Measurements from ENCODE around the gene CTSD. TPM values are rescaled to one million over a fixed set of nuclear protein-coding genes. Genes with fewer than 3 reads are reported as not detected.

CTSD gene
- total RNA-seq, 1 experiment from 2014 or later: 559 TPM

Other genes starting within 250 kb of the CTSD start
- 0.45 and 3.2 TPM in 2 replicates for gene DUSP8, start 191.7 kb downstream of the CTSD start, total RNA-seq (2014; rRNA removed; shearing (Covaris generic))
- not detected in 2 replicates for gene KRTAP5-1, start 178.6 kb downstream of the CTSD start, total RNA-seq (2014; rRNA removed; shearing (Covaris generic))
- gene KRTAP5-2, start 165.6 kb downstream of the CTSD start, total RNA-seq (2014; rRNA removed; shearing (Covaris generic)): not detected in 2 replicates
- gene KRTAP5-3, start 155.5 kb downstream of the CTSD start, total RNA-seq (2014; rRNA removed; shearing (Covaris generic)): not detected in 2 replicates
- gene KRTAP5-4, start 141.8 kb downstream of the CTSD start, total RNA-seq (2014; rRNA removed; shearing (Covaris generic)): not detected in 2 replicates
- not detected in 2 replicates for gene KRTAP5-5, start 134.2 kb downstream of the CTSD start, total RNA-seq (2014; rRNA removed; shearing (Covaris generic))
- gene KRTAP5-6, start 66.7 kb downstream of the CTSD start, total RNA-seq (2014; rRNA removed; shearing (Covaris generic)): not detected in 2 replicates
- 1.4 and 2.0 TPM in 2 replicates for gene IFITM10, start 13.3 kb downstream of the CTSD start, total RNA-seq (2014; rRNA removed; shearing (Covaris generic))
- gene SYT8, start 71.1 kb upstream of the CTSD start, total RNA-seq (2014; rRNA removed; shearing (Covaris generic)): not detected in 2 replicates
- not detected in 2 replicates for gene TNNI2, start 75.1 kb upstream of the CTSD start, total RNA-seq (2014; rRNA removed; shearing (Covaris generic))
- gene LSP1, start 89.2 kb upstream of the CTSD start, total RNA-seq (2014; rRNA removed; shearing (Covaris generic)): 3.3 TPM in 2 replicates
- gene PRR33, start 128.0 kb upstream of the CTSD start, total RNA-seq (2014; rRNA removed; shearing (Covaris generic)): not detected in 2 replicates
- gene TNNT3, start 155.8 kb upstream of the CTSD start, total RNA-seq (2014; rRNA removed; shearing (Covaris generic)): not detected in 2 replicates
- 271 and 398 TPM in 2 replicates for gene MRPL23, start 183.4 kb upstream of the CTSD start, total RNA-seq (2014; rRNA removed; shearing (Covaris generic))
- gene H19, start 233.9 kb upstream of the CTSD start, total RNA-seq (2014; rRNA removed; shearing (Covaris generic)): 0.23 and 2.9 TPM in 2 replicates